ENCODE data around the gene QKI.
"Not testable (repeated sequence)": the region's sequence is repeated elsewhere in the genome, so short reads cannot be mapped to it uniquely, and the experiment has no call there.

The QKI gene

GRCh38 chr6:163573503-163574179 is 159.1 kb downstream of the QKI start:
- no peak for DNase-seq

GRCh38 chr6:163576114-163576513 is 161.6 kb downstream of the QKI start:
- no peak for DNase-seq

- no peak for DNase-seq
Observed at GRCh38 chr6:163577404-163577803, 162.9 kb downstream of the QKI start.

GRCh38 chr6:163579111-163579879 is 164.8 kb downstream of the QKI start:
- peak in 31 of 56 donors; percentile 26 to 78 (median 43) for DNase-seq

GRCh38 chr6:163579880-163580295 is 165.4 kb downstream of the QKI start:
- peak in 2 of 56 donors; percentile 33 to 38 for DNase-seq

- DNase-seq = no peak
Observed at GRCh38 chr6:163580311-163581030, 166.0 kb downstream of the QKI start.

GRCh38 chr6:163583558-163583957 is 169.0 kb downstream of the QKI start:
- peak in 1 of 56 donors; percentile 38 for DNase-seq

GRCh38 chr6:163585932-163586437 is 171.5 kb downstream of the QKI start:
- no peak for DNase-seq

GRCh38 chr6:163586888-163587287 is 172.4 kb downstream of the QKI start:
- DNase-seq = no peak

- no peak for DNase-seq
Observed at GRCh38 chr6:163588220-163588919, 173.9 kb downstream of the QKI start.

GRCh38 chr6:163589387-163589786 is 174.9 kb downstream of the QKI start:
- no peak for DNase-seq

- not testable (repeated sequence) for DNase-seq
Observed at GRCh38 chr6:163590132-163590531, 175.6 kb downstream of the QKI start.

GRCh38 chr6:163592872-163593271 is 178.4 kb downstream of the QKI start:
- no peak for DNase-seq

GRCh38 chr6:163596174-163596573 is 181.7 kb downstream of the QKI start:
- no peak for DNase-seq

- DNase-seq = no peak
Observed at GRCh38 chr6:163599136-163599535, 184.6 kb downstream of the QKI start.

GRCh38 chr6:163599684-163600083 is 185.2 kb downstream of the QKI start:
- no peak for DNase-seq

GRCh38 chr6:163600331-163600730 is 185.8 kb downstream of the QKI start:
- DNase-seq = no peak

- DNase-seq = no peak
Observed at GRCh38 chr6:163600781-163601180, 186.3 kb downstream of the QKI start.

GRCh38 chr6:163602851-163603250 is 188.3 kb downstream of the QKI start:
- DNase-seq = no peak

- DNase-seq = no peak
Observed at GRCh38 chr6:163603395-163603794, 188.9 kb downstream of the QKI start.

- DNase-seq = no peak
Observed at GRCh38 chr6:163605385-163606097, 191.0 kb downstream of the QKI start.
